WI38 (cell line): ENCODE results near the gene SLC26A4.

Experiments
- H3K4me3 ChIP-seq: 2 replicates; pipeline ENCODE4 v1.5.1; 2011; ENCODE audit warnings: low read depth, mild to moderate bottlenecking, control low read depth, low read length
- CTCF ChIP-seq: IDR thresholded peaks from 2 replicates; pipeline ENCODE4 v1.5.1; 2012; ENCODE audit warnings: low read depth, mild to moderate bottlenecking, control low read depth, low read length

Gene SLC26A4

GRCh38 chr7:107659666-107660065 is 962 bp upstream of the SLC26A4 start:
- no peak overlapping the region for H3K4me3 ChIP-seq
- TF ChIP-seq CTCF, result no peak

- TF ChIP-seq CTCF, result no peak
- H3K4me3 ChIP-seq, result peak overlapping the region; percentile 64
Observed at GRCh38 chr7:107661081-107661864, 645 bp downstream of the SLC26A4 start.

GRCh38 chr7:107661865-107662379 is 1.3 kb downstream of the SLC26A4 start:
- peak overlapping the region; percentile 64 for H3K4me3 ChIP-seq

GRCh38 chr7:107663196-107663595 is 2.6 kb downstream of the SLC26A4 start:
- TF ChIP-seq CTCF, result no peak
- H3K4me3 ChIP-seq, result no peak overlapping the region

More at GRCh38 chr7:107661865-107662379, 1.3 kb downstream of the SLC26A4 start:
- TF ChIP-seq CTCF, result peak; percentile 8; the same call in 1 of the 2 replicates

GRCh38 chr7:107666790-107667189 is 6.2 kb downstream of the SLC26A4 start:
- no peak overlapping the region for H3K4me3 ChIP-seq
- no peak for TF ChIP-seq CTCF

GRCh38 chr7:107667341-107667740 is 6.7 kb downstream of the SLC26A4 start:
- no peak for TF ChIP-seq CTCF
- no peak overlapping the region for H3K4me3 ChIP-seq

- TF ChIP-seq CTCF, result no peak
- no peak overlapping the region for H3K4me3 ChIP-seq
Observed at GRCh38 chr7:107668296-107668695, 7.7 kb downstream of the SLC26A4 start.
